ENCODE results near the gene ZNF574.
A peak's percentile ranks its signal among the peaks of the same experiment; 100 is the strongest.
"Not testable (repeated sequence)": the region's sequence is repeated elsewhere in the genome, so short reads cannot be mapped to it uniquely, and the experiment has no call there.

ZNF574 gene, protein sequence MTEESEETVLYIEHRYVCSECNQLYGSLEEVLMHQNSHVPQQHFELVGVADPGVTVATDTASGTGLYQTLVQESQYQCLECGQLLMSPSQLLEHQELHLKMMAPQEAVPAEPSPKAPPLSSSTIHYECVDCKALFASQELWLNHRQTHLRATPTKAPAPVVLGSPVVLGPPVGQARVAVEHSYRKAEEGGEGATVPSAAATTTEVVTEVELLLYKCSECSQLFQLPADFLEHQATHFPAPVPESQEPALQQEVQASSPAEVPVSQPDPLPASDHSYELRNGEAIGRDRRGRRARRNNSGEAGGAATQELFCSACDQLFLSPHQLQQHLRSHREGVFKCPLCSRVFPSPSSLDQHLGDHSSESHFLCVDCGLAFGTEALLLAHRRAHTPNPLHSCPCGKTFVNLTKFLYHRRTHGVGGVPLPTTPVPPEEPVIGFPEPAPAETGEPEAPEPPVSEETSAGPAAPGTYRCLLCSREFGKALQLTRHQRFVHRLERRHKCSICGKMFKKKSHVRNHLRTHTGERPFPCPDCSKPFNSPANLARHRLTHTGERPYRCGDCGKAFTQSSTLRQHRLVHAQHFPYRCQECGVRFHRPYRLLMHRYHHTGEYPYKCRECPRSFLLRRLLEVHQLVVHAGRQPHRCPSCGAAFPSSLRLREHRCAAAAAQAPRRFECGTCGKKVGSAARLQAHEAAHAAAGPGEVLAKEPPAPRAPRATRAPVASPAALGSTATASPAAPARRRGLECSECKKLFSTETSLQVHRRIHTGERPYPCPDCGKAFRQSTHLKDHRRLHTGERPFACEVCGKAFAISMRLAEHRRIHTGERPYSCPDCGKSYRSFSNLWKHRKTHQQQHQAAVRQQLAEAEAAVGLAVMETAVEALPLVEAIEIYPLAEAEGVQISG

DNA sequence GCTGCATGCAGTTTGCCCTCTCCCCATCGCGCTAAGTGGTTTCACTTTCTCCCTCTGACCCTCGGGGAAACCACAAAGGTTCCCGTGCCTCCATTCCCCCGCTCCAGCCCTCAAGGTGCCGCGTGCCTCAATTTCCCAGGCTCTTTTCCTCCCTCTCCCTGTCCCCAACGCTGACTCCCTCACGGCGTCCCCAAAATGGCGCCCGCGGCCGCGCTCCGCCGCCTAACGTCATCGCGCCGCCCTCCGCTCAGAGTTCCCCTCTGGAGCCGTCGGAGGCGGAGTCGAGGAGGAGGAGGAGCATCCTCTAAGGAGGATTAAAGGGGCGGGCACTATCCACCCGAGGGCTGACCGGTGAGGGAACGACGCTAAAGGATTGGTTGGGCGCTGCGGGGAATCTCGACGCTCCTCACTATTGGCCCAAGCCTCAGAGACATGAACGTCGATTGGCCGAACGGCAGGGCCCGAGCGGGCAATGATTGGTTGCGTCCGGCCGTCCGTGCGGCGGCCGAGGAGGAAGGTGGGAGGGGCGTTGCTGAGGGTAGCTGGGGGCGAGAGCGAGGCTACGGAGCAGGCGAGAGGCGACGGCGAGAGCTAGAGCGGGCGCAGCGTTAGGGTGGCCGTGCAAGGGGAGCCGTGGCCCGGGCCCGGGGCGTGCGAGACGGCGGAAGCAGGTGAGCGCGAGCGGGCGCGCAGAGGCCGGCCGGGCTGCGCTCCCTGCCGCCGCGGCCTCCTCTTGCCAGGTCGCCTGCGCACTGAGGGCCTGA lies at the start of gene ZNF574:
ZNF574 (plus strand) TSS at position 551 of the 764 bp plus-strand sequence. CDS start 2,441 bp downstream, outside the sequence.
- DNase-seq (ENCODE audit: low read depth in 2 of 2), result peak; percentile 97

DNA sequence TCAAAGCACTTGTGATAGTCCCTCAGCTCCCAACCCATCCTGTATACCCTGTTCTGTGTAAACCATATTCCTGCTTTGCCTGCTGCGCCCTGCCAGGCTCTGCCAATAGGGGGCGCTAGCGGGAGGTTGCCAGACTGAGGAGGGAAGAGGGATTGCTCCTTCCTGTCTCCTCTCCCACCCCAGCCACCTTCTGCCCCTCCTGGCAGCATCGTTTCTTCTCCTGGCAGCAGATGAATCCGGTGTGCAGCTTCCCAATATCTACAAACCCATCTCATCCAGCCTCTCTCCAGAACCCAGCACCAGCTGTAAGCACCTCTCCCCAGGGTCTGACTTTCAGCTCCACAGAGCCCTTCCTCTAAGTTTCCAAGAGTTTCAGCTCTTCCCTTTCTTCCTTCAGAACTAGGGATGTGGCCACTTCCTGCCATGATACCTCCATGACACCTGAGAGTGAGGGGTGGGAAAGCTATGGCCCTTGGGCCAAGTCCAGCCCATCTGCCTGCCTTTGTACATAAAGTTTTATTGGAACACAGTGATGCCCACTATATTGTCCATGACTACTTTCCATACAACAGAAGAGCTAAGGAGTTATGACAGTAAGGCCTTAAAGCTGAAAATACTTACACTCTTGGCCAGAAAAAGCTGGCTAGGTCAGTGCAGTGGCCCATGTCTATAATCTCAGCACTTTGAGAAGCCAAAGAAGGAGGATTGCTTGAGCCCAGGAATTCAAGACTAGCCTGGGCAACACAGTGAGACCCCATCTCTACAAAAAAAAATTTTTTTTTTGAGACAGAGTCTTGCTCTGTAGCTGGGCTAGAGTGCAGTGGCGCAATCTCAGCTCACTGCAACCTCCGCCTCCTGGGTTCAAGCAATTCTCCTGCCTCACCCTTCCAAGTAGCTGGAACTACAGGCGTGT lies 47.4 kb upstream of the ZNF574 start:
- peak in 1 of 2 donors; percentile 33 for DNase-seq (ENCODE audit: low read depth in 2 of 2)

DNA sequence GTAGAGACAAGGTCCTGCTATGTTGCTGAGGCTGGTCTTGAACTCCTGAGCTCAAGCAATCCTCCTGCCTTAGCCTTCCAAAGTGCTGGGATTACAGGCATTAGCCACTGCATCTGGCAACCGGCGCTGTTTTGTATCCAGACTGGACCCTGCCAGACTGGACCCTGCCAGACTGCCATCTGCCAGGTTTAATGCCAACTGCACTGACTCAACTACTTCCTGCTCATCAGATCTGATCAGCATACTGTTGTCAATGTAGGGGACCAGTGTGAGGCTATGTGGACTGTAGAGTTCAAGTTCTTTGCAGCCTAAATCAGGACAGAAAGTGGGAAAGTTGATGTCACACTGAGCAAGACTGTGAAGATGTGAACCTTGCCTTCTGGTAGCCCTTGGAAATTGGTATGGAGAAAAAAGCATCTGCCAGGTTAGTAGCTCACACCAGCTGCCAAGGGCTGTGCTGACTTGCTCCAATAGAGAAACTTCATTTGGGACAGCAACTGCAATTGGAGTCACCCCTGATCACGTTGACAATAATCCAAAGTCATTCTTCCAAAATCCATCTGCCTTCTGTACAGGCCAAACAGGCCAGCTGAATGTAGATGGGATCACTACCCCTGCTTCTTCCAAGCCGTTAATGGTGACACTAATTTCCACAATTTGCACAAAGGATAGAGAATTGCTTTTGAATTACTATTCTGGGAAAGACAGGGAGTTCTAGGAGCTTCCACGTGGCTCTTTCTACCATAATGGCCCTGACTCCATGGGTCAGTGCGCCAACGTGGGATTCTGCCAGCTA lies 45.1 kb upstream of the ZNF574 start:
- no peak for DNase-seq (ENCODE audit: low read depth in 2 of 2)

DNA sequence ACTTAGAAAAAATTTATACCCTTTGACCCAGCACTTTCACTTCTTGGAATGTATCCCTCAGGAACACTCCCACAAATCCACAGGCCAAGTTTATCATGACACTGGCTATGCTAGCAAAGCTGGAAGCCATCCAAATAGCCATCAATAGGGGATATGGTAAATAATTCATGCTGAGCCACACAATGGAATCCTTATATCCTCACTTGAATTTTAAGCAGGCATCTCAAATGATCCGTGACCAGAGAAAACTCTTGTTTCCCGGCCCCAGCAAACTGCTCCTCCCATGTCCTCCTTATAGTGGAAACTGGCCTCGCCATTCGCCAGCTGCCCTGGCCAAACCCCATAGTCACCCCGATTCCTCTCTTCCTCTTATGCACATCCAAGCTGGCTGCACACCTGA lies 43.5 kb upstream of the ZNF574 start:
- DNase-seq (ENCODE audit: low read depth in 2 of 2), result no peak

DNA sequence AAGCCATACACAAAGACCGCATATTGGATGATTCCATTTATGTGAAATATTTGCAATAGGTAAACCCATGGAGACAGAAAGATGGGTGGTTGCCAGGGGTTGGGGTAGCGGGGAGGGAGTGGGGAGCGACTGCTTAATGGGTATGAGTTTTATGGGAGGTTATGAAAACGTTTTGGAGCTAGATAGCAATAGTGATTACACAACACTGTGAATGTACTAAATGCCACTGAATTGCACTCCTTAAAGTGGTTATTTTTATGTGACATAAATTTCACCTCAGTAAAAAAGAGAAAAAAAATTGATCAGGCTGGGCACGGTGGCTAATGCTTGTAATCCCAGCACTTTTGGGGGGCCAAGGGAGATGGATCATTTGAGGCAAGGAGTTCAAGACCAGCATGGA lies 42.6 kb upstream of the ZNF574 start:
- no peak for DNase-seq (ENCODE audit: low read depth in 2 of 2)

DNA sequence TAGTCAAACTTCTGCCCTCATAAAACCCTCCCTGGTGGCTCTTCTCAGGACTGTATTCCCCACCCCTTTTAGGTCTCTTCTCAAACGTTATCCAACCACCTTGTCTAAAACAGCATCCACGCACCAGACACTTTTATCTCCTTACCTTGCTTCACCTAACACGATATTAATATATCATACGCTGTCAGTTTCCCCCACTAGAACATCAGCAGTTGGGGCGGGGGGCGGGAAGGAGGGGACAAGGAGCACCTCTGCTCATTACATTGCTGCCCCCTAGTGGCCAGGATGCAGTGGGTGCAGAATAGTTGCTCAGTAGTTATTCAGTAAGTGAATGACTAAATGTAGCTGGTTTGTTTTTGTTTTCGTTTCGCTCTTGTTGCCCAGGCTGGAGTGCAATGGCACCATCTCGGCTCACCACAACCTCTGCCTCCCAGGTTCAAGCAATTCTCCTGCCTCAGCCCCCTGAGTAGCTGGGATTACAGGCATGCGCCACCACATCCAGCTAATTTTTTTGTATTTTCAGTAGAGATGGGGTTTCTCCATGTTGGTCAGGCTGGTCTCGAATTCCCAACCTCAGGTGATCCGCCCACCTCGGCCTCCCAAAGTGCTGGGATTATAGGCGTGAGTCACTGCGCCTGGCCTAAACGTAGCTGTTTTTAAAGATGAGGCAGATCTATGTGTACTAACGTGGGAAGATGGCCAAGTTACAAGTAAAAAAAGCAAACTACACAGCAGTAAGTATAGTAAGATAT lies 41.1 kb upstream of the ZNF574 start:
- DNase-seq (ENCODE audit: low read depth in 2 of 2), result peak; percentile 41 to 54

DNA sequence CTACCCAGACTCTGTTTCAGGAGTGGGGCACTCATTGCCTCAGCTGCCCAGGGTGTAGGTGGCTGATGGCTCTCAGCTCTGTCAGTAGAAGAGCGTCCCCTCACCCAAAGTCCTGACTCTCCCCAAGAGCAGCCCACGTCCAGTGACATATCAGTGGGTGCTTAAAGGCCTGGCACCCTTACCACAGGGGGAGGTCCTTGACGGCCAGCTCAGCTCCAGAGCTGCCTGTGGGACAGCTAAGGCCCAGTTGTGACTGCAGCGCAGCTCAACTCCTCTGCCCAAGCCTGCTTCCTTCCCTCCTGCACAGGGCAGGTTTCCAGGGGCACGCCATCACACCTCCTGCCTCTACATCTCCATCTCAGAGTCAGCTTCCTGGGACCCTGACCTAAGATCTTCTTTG lies 38.3 kb upstream of the ZNF574 start:
- no peak for DNase-seq (ENCODE audit: low read depth in 2 of 2)

DNA sequence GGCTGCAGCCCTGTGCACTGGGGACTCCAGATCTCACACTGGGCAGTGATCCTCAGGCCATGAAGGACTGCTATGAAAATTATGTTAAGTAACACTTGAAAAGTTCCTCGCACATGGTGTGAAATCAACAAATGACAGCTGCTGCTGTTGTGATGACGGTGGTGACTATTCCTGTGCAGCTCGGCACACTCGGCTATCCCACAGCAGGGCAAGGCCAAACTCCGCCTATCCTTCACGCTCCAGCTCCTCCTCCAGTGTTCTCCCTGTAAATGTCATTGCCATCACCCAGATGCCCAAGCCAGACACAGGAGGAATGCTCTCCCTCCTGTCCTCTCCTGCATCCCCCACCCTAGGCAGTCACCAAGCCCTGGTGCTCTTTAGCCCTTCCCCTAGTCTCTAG lies 37.3 kb upstream of the ZNF574 start:
- no peak for DNase-seq (ENCODE audit: low read depth in 2 of 2)

DNA sequence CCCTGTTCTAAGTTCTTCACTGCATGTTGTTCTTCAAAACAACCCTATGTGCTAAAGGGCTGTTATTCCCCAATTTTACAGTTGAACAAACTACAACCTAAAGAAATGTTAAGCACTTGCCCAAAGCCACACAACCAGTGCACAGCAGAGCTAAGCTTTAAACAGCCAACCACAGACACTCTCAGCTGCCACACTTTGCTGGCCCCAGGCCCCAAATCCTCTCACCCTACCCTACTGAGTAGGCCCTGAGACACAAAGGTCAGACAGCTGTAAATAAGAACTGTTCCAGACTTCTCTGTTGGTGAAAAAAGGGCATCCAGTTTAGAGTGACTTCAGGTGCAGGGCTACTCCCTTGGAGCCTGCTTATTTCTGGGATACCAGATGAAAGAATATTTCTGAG lies 35.9 kb upstream of the ZNF574 start:
- no peak for DNase-seq (ENCODE audit: low read depth in 2 of 2)

DNA sequence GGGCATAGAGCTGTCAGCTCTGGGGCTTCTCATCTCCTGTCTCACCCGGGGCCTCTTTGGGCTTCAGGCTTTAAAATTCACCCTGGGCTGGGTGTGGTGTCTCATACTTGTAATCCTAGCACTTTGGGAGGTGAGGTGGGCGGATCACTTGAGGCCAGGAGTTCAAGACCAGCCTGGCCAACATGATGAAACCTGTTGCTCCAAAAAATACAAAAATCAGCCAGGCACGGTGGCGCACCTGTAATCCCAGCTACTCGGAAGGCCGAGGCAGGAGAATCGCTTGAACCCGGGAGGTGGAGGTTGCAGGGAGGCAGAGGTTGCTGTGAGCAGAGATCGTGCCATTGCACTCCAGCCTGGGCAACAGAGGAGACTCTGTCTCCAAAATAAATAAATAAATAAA lies 35.5 kb upstream of the ZNF574 start:
- not testable (repeated sequence) for DNase-seq (ENCODE audit: low read depth in 2 of 2)

DNA sequence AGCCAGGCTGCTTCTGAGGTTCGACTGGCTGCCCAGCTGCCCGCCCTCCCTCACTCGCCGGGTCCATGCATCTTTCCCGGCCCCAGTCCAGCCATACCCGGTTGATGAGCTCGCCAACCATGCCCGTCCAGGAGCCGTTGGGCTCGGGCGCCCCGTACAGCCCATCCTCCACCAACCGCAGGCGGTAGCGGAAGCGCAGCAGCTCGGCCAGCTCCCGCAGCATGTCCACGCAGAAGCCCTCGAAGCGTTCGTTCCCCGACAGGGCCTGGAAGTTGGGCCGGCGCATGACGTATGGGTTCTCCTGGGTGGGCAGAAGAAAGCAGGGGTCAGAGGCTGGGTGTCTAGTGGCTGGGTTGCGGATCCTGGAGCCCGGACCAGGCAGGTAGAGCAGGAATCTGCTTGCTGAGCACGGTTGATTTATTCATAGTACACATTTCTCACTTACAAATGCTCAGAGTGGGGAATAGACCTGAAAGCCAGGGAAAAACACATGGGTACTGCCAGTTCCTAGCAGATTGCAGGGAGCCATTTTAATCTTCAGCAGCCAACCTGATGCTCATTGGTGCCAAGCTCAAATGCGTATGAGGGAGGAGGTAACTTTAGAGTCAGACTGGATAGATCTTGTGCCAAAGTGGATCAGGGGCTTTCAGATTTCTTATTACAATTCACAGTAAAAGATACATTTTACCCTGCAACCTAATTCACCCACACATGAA lies 33.4 kb upstream of the ZNF574 start:
- DNase-seq (ENCODE audit: low read depth in 2 of 2), result no peak

DNA sequence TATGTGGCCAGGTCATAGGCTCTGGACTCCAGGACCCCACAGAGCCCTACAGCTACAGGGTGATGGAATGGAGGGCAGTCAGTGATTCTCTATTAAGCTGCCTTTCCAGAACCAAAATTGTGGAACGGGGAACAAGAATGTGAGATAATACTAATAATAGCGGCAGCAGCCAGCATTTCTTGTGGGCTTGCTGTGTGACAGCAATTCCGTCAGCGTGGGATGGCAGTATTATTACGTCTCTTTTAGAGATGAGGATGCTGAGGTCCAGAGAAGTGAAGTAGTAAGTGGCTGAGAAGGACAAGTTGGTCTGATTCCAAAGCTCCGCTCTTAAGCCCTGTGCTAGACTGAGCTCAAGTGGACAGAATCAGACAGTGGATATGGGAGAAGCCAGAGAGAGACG lies 30.4 kb upstream of the ZNF574 start:
- DNase-seq (ENCODE audit: low read depth in 2 of 2), result no peak

DNA sequence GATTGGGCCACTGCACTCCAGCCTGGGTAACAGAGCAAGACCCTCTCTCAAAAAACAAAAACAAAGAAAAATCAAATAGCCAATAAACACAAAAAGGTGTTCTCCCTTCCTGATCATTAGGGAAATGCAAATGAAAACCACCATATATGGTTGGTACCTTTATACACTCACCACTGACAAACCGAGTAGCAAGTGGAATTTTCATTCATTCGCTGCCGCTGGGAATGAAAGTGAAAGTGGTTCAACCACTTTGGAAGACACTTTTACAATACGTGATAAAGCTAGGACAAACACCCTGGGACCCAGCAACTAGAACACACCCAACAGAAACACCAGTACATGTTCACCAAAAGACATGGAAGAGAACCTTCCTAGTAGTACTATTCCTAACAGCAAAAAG lies 27.0 kb upstream of the ZNF574 start:
- DNase-seq (ENCODE audit: low read depth in 2 of 2), result no peak

DNA sequence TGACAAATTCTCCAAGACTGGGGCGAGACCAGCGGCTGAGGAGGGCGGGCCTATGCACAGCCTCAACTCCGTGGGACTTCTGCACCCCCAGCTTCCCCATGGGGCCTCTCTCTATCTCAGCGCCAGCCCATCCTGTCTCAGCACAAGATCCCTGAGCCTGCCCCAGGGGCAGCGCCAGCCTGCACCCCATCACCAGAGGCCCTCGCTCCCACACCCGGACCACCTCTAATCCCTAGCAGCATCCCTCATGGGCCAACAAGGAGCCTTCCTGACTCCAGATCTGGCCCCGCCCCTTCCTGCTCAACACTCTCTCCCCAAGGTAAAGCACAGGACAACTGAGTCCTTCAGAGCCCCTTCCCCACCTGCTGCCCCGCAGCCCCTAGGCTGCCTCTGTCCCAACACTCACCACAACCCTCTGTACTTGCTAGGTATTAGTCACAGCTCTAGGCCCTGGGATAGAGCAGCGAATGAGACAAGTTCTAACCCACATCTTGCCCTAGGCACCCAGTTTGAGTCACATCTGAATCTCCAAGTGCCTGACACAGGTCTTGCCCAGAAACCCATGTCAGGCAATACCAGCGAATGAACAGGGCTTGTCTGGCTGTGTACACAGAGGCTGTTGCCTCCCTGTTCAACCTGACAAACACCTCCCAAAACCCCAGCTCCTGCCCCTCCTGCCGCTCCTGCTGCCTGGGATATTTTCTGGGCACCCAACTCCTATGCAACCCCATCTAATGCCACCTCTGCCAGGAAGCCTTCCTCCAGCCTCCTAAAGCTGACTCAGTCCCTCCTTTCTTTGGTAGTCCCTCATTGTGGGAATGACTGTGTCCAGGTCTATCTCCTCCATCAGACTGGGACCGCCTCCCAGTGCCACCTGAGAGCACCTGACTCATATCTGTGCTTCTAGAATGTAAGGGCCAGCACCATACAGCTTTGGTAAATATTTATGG lies 24.5 kb upstream of the ZNF574 start:
- no peak for DNase-seq (ENCODE audit: low read depth in 2 of 2)

DNA sequence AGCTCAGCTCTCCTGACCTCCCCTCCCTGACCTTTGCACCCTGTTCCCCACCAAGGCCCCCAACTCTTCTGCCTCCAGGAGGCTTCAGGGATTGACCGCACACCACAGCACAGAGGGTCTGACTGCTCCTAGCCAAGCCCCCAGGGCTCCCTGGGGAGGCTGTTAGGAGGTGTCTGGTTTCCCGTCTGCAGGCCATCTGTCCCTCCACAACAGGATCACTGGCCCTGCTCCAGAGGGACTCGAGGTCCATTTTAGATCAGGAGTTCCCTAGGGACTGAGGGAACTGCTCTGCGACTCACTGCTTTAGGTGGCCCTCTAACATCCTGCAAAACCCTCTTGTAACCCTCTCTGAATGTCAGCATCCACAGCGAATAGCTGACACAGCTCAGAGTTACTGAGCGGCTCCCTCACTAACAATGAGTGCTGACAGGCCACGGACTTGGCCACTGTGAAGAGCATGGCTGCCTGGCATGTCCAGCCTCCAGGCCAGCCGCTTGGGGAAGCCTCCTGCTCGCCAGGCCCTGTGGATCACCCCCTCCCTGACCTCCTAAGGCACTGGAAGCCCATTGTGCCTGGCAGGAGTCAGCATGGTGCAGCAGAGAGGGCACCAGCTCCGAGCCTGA lies 23.6 kb upstream of the ZNF574 start:
- no peak for DNase-seq (ENCODE audit: low read depth in 2 of 2)

DNA sequence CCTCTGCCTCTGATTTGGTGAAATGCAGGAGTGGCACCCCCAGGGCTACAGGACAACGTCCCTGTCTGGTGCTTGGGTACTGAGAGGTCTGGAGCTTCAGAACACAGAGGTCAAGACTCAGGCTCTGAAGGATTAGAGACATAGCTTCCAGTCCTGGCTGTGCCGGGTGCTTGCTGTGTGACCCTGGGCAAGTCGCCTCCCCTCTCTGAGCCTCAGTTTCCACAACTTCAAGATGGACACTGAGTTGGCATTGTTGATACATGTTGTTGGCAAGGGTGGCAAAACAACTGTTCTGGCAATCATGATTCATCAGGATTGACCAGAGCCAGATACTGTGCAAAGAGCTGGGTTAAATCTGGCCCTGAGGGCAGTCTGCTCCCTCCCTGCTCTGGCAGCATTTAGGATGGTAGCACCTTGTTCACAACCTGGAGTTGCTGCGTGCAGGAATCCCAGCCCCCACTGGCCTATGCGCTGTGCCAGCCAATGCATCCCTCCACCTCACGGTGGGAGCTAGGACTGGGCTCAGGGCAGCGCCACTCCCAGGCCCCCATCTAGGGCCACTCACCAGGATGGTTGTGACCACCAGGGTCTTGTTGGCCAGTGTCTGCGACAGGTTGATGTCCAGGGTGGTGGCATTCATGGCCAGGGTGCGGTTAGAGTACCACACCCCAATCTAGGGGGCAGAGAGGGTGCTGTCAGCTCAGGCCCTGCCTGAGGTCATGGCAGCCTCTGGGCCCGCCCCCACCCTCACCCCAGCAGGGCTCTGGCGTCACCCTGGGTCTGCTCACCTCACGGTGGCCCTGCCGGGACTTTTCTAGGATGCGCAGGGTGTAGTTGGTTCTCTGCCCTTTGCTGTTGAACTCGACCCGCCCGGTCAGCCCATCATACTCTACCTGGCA lies 22.7 kb upstream of the ZNF574 start:
- DNase-seq (ENCODE audit: low read depth in 2 of 2), result no peak
